GM10847 (cell line): ENCODE results near the gene DAPP1.

Source experiments
- POLR2A ChIP-seq: IDR thresholded peaks from 2 replicates; pipeline ENCODE4 v1.6.1; 2011; ENCODE audit not compliant: insufficient read length; ENCODE audit errors: extremely low read depth

The DAPP1 gene

DNA sequence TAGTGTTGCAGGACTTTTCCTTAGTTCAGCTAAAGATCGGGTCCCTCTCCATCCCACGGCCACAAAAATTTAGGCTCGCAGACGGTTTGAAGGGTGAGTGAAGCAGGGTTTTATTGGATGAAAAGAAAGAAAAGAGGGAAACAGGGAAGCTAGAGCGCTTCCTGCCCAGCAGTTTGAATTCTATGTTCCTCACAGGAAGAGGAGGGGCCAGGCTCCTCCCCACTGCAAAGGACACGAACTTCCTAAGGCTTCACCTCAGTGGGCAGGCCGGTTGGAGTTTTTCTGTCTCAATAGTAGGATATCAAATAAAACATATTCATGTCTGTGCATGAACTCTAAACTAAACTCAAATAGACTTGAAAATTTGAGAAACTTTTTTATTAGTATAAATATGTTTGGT lies 27.4 kb downstream of the DAPP1 start:
- TF ChIP-seq POLR2A, result no peak

DNA sequence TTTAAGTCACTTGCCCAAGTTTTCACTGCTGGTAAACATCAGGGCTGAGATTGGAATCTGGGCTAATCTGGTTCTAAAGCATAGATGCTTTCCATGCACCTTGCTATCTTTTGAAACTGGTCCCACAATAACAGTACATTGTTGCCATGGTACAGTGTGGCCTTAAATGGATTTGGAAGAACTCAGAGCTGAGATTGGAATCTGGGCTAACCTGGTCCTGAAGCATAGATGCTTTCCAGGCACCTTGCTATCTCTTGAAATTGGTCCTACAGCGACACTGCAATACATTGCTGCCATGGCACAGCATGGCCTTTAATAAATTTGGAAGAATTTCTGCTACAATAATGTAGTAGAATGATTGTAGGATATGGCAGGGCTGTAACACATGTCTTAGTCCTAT lies 28.6 kb downstream of the DAPP1 start:
- no peak for TF ChIP-seq POLR2A

DNA sequence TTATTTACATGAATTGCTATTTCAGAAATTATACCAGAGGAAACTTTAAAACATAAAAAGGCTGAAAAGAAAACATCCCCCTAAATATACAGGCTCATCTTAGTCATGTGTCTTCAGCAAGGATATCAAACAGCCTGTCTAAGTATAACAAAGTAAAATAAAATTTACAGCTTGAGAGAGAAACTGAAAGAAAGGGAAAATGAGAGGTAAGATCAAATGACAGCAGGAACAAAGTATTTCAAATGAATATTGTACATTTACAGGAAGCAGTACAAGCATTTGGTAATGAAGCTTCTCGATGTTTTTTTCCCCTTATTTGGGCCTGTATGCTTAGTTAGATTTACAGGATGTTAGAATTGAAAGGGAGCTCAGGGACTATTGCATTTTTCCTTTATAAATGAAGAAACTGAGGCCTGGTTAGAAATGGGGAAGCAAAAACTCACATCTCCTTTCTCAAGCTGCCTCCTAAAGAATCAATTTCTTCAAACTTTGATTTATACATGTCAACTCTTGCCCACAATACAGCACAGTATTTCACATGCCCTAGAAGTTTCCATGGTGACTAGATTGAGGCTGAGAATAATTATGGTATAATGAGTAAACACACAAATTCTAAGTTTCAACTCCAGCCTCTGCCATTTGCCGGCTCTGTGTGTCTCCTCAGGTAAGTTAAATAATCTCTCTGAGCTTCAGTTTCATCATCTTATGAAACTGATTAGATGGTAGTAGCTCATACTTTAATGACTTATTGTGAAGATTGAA lies 29.3 kb downstream of the DAPP1 start:
- no peak for TF ChIP-seq POLR2A

GRCh38 chr4:99846891-99847290 lies 30.3 kb downstream of the DAPP1 start:
- no peak for TF ChIP-seq POLR2A

- no peak for TF ChIP-seq POLR2A
Observed at GRCh38 chr4:99847362-99847976, 30.8 kb downstream of the DAPP1 start.

GRCh38 chr4:99848591-99849001 lies 32.0 kb downstream of the DAPP1 start:
- no peak for TF ChIP-seq POLR2A

DNA sequence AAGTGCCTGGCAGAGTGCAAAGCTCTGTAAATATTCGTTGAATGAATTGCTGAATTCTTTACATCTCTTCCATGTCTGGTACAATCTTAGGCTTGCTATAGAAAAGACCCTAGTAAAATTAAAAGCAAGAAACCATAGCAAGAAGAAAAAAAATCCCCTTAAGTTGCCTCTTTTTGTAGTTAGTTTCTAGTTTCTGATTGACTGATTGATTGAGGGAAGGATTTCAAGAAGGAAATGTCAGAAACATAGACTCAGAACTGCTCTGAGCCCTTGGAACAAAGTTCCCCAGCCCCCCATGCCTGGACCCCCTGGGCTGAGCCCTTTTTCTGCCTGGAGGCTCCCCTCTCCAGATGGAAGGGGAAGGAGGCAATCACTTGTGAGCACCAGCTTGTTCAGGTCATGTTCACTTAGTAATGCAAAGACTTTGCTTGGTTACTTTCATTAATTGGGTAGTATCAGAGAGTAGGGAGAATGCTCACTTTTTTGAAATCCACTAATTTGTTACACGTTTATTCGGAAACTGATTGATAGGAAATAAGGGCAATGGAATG lies 35.6 kb downstream of the DAPP1 start:
- TF ChIP-seq POLR2A, result no peak

DNA sequence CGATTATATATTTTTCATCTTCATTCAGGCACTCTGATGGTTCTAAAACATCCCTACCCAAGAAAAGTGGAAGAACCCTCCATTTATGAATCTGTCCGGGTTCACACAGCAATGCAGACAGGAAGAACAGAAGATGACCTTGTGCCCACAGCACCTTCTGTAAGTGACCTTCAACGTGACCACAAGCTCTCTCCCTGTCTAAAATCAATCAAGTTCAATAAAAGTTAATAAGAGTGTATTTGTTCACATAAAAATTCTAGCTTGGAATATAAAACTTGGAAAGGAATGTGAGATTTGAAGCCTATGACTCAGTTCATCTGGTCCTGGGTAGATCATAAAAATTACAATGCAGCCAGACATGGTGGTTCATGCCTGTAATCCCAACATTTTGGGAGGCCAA lies 36.6 kb downstream of the DAPP1 start:
- no peak for TF ChIP-seq POLR2A

DNA sequence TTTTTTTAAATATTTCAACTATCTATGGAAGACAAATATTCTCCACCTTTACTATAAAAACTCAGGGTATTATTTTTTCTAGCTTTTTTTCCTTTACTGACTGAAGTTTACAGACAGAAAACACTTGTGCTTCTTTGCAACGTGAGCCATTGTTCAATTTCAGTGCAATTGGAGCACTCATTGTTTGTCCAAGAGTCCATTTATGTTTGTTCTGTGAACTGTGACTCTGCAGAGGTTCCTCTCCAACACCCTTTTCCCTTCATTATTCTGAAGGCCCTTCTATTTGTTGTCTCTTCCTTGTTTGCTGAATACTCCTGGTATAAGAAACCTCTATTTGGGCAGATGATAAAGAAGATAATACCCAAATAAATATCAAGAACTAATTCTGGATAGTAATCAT lies 37.4 kb downstream of the DAPP1 start:
- TF ChIP-seq POLR2A, result no peak

DNA sequence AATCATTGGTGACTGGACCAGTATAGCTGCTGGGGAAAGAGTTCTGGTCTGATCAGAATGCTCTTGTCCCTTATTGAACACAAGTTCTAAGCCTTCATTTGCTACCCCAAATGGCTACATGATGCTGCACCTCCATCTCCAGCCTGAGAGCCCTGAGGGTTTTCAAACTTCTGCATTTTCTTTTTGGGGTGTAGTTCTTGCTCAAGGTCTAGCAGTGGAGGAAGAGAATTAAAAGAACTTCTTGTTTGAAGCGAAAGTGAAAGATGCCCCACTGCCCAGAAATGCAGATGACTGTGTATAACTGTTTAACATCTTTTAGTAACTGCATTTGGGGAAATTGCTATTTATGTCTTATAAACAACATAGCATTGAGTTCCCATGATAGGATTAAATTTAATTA lies 39.1 kb downstream of the DAPP1 start:
- no peak for TF ChIP-seq POLR2A

DNA sequence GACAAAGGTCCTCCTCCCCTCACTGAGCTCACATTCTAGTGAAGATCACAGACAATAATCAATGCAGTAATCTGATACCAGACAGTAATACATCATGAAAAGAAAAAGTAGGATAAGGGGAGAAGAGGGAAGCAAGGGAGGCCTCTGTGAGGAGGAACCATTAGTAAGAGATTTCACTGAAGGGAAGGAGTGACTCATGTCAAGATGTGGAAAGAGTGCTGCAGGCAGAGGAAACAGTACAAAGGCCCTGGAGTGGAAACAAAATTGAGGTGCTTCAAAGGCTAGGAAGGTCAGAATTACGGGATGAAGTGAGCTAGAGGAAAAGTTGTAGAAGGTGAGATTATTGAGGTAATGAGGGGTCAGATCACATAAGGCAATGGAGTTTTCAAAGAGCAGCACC lies 39.5 kb downstream of the DAPP1 start:
- TF ChIP-seq POLR2A, result no peak

DNA sequence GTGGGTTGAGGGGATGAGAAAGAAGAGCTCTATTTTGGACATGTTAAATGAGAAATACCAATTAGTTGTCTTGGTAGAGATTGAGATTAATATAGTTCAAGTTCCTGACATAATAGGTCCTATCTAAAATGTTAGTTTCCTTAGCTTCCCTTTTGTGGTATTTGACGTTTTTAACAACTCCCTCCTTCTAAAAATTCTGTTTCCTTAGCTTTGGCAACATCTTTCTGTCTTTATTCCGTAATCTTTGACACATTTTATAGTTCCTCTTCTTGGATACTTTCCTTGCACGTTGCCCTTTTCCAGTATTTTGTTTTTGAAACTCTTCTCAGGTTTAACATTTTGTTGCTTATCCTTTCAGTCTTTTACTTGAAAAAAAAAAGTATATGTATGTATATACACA lies 40.7 kb downstream of the DAPP1 start:
- TF ChIP-seq POLR2A, result no peak

GRCh38 chr4:99859618-99860017 lies 43.0 kb downstream of the DAPP1 start:
- no peak for TF ChIP-seq POLR2A

DNA sequence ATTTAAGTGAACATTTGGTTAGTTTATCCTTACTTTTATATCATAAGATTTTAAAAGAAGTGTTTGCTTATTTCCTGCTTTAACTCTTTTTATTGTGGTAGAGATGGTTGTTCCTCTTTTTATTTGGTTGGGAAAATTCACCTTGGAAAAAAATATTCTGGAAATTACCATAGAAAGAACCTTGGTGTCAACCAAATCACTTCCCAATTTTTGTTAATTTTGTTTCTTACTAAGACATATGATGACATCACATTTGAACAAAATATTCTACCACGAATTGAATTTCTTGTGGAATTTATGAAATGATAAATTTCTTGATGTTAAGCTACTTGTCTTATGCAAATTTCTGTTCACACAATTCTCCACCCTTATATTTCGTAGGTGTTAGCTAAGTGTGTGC lies 43.9 kb downstream of the DAPP1 start:
- no peak for TF ChIP-seq POLR2A

GRCh38 chr4:99861120-99861905 lies 44.7 kb downstream of the DAPP1 start:
- no peak for TF ChIP-seq POLR2A

DNA sequence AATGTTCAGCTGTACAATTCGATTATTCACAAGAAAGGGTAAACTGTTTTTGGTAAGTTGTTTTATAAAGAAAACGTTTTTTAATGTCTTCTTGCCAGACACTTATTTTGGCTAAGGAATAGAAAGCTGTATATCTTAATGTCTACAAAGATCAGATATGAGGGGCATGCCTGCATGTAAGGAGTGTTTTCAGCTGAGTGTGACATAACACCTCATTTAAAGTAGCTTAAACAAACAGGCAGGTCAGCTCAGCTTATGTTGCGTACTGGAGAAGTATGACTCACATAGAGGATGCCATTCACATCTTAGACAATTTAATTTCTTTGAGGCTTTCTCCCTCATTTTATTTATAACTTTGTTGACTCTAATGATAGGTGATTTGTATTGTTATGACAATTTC lies 47.2 kb downstream of the DAPP1 start:
- no peak for TF ChIP-seq POLR2A
